Measurements from ENCODE around the gene UBR1. TPM values are rescaled to one million over a fixed set of nuclear protein-coding genes. Genes with fewer than 3 reads are reported as not detected.

Gene UBR1
- total RNA-seq, 4 donors from 2014 or later, result 20.2 to 31.3 (median 22.5) TPM

GRCh38 chr15:42999201-42999779, 106.5 kb downstream of the UBR1 start:
- ATAC-seq, result no peak
- peaks cover 0 to 27% of the 10 kb centered on the region in 2 donors for H3K36me3 ChIP-seq
- H3K27me3 ChIP-seq, result no peaks in the 10 kb centered on the region
- in situ Hi-C loops (cut with MboI; ENCODE audit: low sequenced_read_pairs in 4 of 4) (no loop called here), intact Hi-C loops (cut with DNase I; ENCODE audit: low total_unique reads) (no loop called here)
- no peak overlapping the region for H3K4me3 ChIP-seq
- no peak for DNase-seq
- TF ChIP-seq POLR2A (IDR thresholded peaks at IDR 0.05), result no peak
- no peaks in the 10 kb centered on the region for H3K9me3 ChIP-seq
- H3K27ac ChIP-seq, result no peak overlapping the region
- no peaks in the 10 kb centered on the region for H3K4me1 ChIP-seq

GRCh38 chr15:42996871-42997270, 109.0 kb downstream of the UBR1 start:
- Histone ChIP-seq H3K36me3 (peaks cover 0 to 11% of the 10 kb centered on the region in 2 donors), H3K9me3 (no peaks in the 10 kb centered on the region), H3K27me3 (no peaks in the 10 kb centered on the region), H3K27ac (no peak overlapping the region), H3K4me3 (no peak overlapping the region), H3K4me1 (no peaks in the 10 kb centered on the region)
- TF ChIP-seq POLR2A (IDR thresholded peaks at IDR 0.05), result no peak
- no peak for TF ChIP-seq CTCF (IDR thresholded peaks at IDR 0.05 in 4 of 5, conservative IDR thresholded peaks at IDR 0.05 in 1 of 5)
- in situ Hi-C loops (cut with MboI; ENCODE audit: low sequenced_read_pairs in 4 of 4), result no loop called here
- DNase-seq (no peak), ATAC-seq (no peak)
- intact Hi-C loops (cut with DNase I; ENCODE audit: low total_unique reads), result no loop called here

- Histone ChIP-seq H3K4me1 (no peaks in the 10 kb centered on the region), H3K27ac (no peak overlapping the region), H3K27me3 (no peaks in the 10 kb centered on the region), H3K9me3 (no peaks in the 10 kb centered on the region), H3K4me3 (no peak overlapping the region), H3K36me3 (peaks cover 0 to 11% of the 10 kb centered on the region in 2 donors)
- no peak for DNase-seq
- in situ Hi-C loops (cut with MboI; ENCODE audit: low sequenced_read_pairs in 4 of 4) (no loop called here), intact Hi-C loops (cut with DNase I; ENCODE audit: low total_unique reads) (no loop called here)
- no peak for ATAC-seq
- TF ChIP-seq CTCF (IDR thresholded peaks at IDR 0.05 in 4 of 5, conservative IDR thresholded peaks at IDR 0.05 in 1 of 5) (no peak), POLR2A (IDR thresholded peaks at IDR 0.05) (no peak)
These were observed 111.3 kb downstream of the UBR1 start for GRCh38 chr15:42994546-42994945.

GRCh38 chr15:42992626-42993025, 113.2 kb downstream of the UBR1 start:
- peaks cover 0 to 29% of the 10 kb centered on the region in 2 donors for H3K36me3 ChIP-seq
- intact Hi-C loops (cut with DNase I; ENCODE audit: low total_unique reads), result no loop called here
- DNase-seq, result no peak

More at GRCh38 chr15:42992626-42993025, 113.2 kb downstream of the UBR1 start:
- no peak for TF ChIP-seq CTCF (IDR thresholded peaks at IDR 0.05 in 4 of 5, conservative IDR thresholded peaks at IDR 0.05 in 1 of 5)
- TF ChIP-seq POLR2A (IDR thresholded peaks at IDR 0.05), result no peak
- ATAC-seq, result no peak
- Histone ChIP-seq H3K27me3 (no peaks in the 10 kb centered on the region), H3K4me3 (no peak overlapping the region), H3K4me1 (no peaks in the 10 kb centered on the region), H3K27ac (no peak overlapping the region), H3K9me3 (no peaks in the 10 kb centered on the region)
- in situ Hi-C loops (cut with MboI; ENCODE audit: low sequenced_read_pairs in 4 of 4), result no loop called here

Data from gastrocnemius medialis (tissue), 4 donors.